ENCODE results near the gene HDAC4.

HDAC4 gene

GRCh38 chr2:239008004-239008403 lies 392.8 kb downstream of the HDAC4 start:
- no peak for DNase-seq (ENCODE audit: low spot score)

GRCh38 chr2:239006622-239007285 lies 394.1 kb downstream of the HDAC4 start:
- no peak for DNase-seq (ENCODE audit: low spot score)

GRCh38 chr2:239005586-239005985 lies 395.2 kb downstream of the HDAC4 start:
- DNase-seq (ENCODE audit: low spot score), result no peak

- DNase-seq (ENCODE audit: low spot score), result no peak
Measured at GRCh38 chr2:239004274-239005015, 396.4 kb downstream of the HDAC4 start.

- no peak for DNase-seq (ENCODE audit: low spot score)
Measured at GRCh38 chr2:239003624-239004273, 397.1 kb downstream of the HDAC4 start.

- DNase-seq (ENCODE audit: low spot score), result no peak
Measured at GRCh38 chr2:239002954-239003623, 397.7 kb downstream of the HDAC4 start.

- DNase-seq (ENCODE audit: low spot score), result no peak
Measured at GRCh38 chr2:239002591-239002953, 398.2 kb downstream of the HDAC4 start.

GRCh38 chr2:239001794-239002193 lies 399.0 kb downstream of the HDAC4 start:
- no peak for DNase-seq (ENCODE audit: low spot score)

GRCh38 chr2:239000500-239001073 lies 400.2 kb downstream of the HDAC4 start:
- no peak for DNase-seq (ENCODE audit: low spot score)

- no peak for DNase-seq (ENCODE audit: low spot score)
Measured at GRCh38 chr2:239000089-239000488, 400.7 kb downstream of the HDAC4 start.

- no peak for DNase-seq (ENCODE audit: low spot score)
Measured at GRCh38 chr2:238999291-238999741, 401.5 kb downstream of the HDAC4 start.

GRCh38 chr2:238998801-238999200 lies 402.0 kb downstream of the HDAC4 start:
- no peak for DNase-seq (ENCODE audit: low spot score)
